ENCODE results near the gene FHIP1B. TPM values are rescaled to one million over a fixed set of nuclear protein-coding genes. Genes with fewer than 3 reads are reported as not detected.
A peak's percentile ranks its signal among the peaks of the same experiment; 100 is the strongest.

The FHIP1B gene
- total RNA-seq, 1 donor = 46.0 TPM

DNA sequence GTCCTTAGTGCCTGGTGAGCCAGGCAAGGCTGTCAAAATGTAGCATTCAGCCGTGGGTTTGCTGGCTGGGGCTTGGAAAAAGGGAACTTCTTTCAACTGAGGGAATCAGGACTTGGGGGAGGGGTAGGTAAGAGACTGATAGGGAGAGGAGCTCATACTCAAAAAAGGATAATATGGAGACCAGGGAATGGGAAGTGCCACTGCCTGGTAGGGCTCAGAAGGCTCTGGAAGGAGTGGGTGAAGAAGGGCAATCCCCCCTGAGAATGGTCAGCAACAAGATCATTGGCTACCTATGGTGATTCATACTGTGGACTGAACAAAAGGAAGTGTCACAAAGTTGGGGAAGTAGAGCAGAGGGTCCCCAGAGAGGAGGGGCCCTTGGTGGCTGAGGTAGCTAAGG, 6.3 kb upstream of the FHIP1B start:
- DNase-seq (ENCODE audit: low read depth in 2 of 3, low spot score in 2 of 3) = no peak

- DNase-seq (ENCODE audit: low read depth in 2 of 3, low spot score in 2 of 3) = no peak
Observed at GRCh38 chr11:6240139-6240538, 5.7 kb upstream of the FHIP1B start.

GRCh38 chr11:6238902-6239301, 4.5 kb upstream of the FHIP1B start, which contains the start of gene CNGA4:
Gene CNGA4, plus strand, starts transcription at chr11:6239089. Its CDS starts 118 bp downstream, at chr11:6239207.
- no peak for DNase-seq (ENCODE audit: low read depth in 2 of 3, low spot score in 2 of 3)

GRCh38 chr11:6237761-6238302, 3.4 kb upstream of the FHIP1B start:
- DNase-seq (ENCODE audit: low read depth in 2 of 3, low spot score in 2 of 3) = no peak

DNA sequence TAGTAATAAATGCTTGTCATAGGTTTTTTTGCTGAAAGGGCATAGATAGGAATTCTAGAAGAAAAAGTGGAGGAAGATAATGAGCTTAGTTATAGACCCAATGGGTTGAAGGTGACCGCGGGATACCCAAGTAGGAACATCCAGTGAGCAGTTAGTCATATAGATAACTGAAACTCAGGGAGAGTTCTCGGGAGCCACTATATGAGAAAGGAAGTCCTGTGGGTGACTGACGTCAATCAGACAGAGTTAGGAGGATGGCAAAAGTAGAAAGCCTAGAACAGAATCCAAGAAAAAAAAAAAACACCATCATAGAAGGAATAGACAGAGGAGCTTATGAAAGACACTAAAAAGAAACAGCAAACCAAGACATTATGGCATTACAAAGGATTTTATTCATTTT, 2.8 kb upstream of the FHIP1B start:
- no peak for DNase-seq (ENCODE audit: low read depth in 2 of 3, low spot score in 2 of 3)

DNA sequence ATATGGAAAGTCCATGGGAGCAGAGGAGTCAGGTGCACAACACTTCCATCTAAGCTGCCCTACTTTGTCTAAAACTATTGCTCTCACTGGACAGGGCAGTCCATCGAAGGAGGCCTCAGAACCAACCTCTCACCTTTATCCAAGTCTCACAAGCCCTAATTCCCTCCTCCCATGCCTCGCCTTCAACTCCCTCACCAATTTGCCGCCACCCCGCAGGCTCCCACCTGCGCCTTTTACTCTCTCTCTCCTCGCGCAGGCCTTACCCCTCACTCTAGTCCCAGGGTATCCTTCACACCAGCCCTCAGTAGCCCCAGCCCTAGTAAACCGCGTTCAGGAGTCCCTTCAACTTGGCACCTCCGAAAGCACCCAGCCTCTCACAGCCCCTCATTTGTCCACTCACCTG, 451 bp downstream of the FHIP1B start:
- DNase-seq (ENCODE audit: low read depth in 2 of 3, low spot score in 2 of 3) = no peak

GRCh38 chr11:6232899-6233298, 1.5 kb downstream of the FHIP1B start:
- no peak for DNase-seq (ENCODE audit: low read depth in 2 of 3, low spot score in 2 of 3)

DNA sequence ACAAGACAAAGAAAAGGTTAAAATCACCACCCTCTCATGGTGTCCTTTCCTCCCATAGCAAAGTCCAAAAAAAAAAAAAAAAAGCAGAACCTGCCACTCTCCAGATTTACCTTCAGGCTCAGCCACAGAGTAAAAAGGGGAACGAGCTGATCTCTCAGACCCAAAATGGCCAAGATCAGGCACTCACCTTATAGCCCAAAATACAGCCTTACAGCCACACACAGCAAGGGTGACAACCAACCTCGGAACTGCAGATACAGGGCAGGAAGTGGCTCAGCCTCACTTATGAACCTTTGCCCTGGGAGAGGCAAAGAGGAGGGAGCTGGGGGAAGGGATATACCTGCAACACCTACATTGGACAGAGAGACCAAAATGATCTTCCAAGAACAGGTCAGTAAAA, 4.5 kb downstream of the FHIP1B start:
- DNase-seq (ENCODE audit: low read depth in 2 of 3, low spot score in 2 of 3) = peak in 1 of 3 donors; percentile 18

DNA sequence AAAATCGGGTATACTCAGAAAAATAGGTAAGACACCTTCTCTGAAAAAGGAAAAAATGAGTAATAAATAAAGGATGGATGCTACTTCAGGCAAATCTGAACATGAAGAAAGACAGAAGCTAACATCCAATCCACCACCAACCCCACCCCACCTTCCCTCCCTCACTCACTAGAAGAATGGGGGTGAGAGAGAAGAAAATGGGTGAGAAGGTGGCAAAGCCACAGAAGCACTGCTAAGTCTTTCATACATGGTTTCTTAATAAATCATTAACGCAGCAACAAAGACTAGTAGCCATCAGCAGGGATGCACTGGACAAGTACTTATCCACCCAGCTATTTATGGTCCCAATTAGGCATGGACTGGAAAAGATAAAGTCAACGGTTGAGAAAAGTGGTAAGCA, 5.9 kb downstream of the FHIP1B start:
- DNase-seq (ENCODE audit: low read depth in 2 of 3, low spot score in 2 of 3) = no peak

- DNase-seq (ENCODE audit: low read depth in 2 of 3, low spot score in 2 of 3) = peak in 1 of 3 donors; percentile 16
Observed at GRCh38 chr11:6225896-6226295, 8.5 kb downstream of the FHIP1B start.

DNA sequence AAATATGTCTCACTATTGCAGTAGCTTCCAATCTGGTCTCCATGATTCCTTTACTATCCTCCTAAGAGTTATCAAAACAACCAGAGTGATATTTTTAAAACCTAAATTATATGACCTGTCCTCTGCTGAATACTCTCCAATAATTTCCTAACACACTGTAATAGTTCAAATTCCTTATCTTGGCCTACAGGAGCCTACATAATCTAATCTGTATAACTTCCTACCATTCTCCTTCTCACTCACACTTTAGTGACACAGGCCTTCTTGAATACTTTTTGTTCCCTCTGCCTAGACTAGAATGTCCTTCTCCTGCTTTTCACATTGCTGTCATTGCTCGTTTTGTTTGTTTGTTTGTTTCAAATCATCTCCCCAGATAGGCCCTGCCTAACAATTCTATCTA, 9.4 kb downstream of the FHIP1B start:
- no peak for DNase-seq (ENCODE audit: low read depth in 2 of 3, low spot score in 2 of 3)

DNA sequence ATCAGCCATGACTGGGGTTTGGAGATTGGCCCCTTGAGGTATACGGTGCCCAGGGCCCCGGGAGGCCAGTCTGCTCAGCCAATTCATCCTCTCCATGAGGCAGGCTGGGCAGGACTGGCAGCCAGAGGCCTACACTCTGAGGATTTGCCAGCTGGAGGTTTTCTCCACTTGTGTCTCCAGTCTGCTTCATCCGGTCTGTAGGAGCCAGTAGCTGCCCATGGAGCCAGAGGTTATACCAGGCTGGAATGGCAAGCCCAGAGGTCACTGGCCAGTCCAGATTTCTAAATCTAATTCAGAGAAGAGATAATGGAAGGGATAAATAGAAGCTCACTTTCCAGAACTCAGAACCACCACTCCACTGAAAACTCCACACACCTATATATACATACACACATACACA, 10.0 kb downstream of the FHIP1B start:
- DNase-seq (ENCODE audit: low read depth in 2 of 3, low spot score in 2 of 3) = no peak

DNA sequence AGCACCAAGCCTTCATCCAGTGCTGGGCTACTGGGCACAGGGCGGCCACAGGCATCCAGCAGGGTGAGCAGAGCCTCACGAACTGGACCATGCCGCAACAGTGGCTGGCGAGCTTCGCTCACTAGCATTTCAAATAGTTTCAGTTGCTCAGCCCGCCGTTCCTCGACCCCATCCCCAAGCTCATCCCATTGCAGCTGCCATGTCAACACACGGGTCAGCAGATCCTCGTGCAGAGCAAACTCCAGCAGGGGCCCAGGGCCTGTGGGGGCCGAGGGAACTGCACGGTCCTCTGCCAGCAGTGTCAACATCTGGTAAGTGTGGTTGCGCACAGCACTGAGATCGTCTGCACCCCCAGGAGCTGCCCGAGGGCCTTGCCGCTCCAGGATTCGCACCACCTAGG, 10.6 kb downstream of the FHIP1B start:
- no peak for DNase-seq (ENCODE audit: low read depth in 2 of 3, low spot score in 2 of 3)

GRCh38 chr11:6219359-6219758, 15.1 kb downstream of the FHIP1B start:
- DNase-seq (ENCODE audit: low read depth in 2 of 3, low spot score in 2 of 3) = no peak

- no peak for DNase-seq (ENCODE audit: low read depth in 2 of 3, low spot score in 2 of 3)
Observed at GRCh38 chr11:6217722-6218121, 16.7 kb downstream of the FHIP1B start.

- DNase-seq (ENCODE audit: low read depth in 2 of 3, low spot score in 2 of 3) = no peak
Observed at GRCh38 chr11:6216501-6216900, 17.9 kb downstream of the FHIP1B start.

- DNase-seq (ENCODE audit: low read depth in 2 of 3, low spot score in 2 of 3) = no peak
Observed at GRCh38 chr11:6214530-6214929, 19.9 kb downstream of the FHIP1B start.

GRCh38 chr11:6210274-6210955, 24.0 kb downstream of the FHIP1B start:
- DNase-seq (ENCODE audit: low read depth in 2 of 3, low spot score in 2 of 3) = no peak

DNA sequence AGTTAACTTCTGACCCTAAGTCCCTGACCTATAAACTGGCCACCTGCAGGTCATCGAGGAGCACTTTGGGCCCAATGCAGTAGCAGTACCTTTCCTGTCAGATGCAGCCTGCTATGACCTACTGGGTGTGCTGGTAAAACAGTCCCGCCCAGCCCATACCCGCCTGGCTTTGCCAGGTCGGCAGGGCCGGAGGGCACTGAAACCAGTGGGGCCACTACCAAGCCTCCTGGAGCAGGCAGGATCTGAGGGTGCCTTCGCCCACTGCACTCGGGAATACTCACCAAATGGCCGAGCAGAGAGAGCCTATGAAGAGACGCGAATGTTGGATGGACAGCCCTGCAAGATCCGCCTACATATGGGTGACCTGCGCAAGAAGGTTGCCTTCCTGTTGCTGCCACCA, 24.6 kb downstream of the FHIP1B start:
- no peak for DNase-seq (ENCODE audit: low read depth in 2 of 3, low spot score in 2 of 3)

DNA sequence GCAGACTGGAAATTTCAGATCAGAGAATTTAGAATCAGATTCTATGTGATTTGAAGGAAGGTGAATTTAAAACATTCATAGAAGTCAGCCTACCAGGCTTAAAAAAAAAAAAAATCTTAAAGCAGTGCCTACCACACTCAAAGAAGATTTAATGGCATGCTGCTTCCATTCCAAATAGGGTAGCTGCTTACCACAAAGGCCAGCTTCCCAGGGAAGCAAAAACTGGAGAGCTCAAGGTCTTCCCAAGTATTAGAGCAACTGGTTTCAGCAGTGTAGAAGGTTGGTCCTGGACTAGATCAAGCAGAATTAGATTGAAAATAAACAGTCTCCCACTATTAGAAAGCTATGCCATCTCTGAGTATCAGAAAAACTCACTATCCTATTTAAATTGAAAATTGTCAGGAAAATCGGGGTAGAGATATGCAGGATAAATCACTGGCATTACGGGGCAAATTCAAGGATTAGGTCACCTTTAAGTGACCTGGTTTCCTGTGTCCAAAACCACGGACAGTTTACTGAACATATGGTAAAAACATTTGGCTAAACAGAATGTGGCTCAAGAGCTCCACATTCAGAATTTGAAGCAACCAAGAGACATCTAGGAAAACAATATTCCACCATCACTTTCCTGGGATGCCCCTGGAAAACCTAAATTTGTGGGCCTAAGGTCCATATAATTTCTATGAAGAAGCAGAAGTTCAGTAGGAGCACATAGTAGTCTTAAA, 27.8 kb downstream of the FHIP1B start:
- no peak for DNase-seq (ENCODE audit: low read depth in 2 of 3, low spot score in 2 of 3)

DNA sequence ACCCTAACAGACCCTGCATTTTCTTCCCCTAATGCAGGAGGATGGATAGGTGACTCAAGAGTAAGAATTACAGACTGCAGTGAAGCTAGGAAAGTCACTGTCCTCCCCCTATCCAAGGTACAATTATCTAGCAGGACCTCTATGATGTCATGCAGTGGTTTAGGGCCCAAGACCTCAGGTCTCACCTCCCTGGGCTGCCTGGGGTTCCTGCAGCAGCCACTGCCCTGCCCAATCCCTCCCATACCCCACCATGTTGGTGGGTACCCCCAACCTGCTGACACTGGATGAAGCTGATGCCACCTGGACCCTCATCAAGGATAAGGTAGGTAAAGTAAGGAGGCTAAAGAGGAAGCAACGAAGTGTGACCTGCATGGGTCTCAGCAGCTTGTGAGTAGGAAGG, 29.1 kb downstream of the FHIP1B start, which contains the start of gene C11orf42:
Gene C11orf42 (plus strand): TSS at position 192 of the 400 bp plus-strand sequence. CDS start 59 bp downstream, at position 251.
- no peak for DNase-seq (ENCODE audit: low read depth in 2 of 3, low spot score in 2 of 3)

DNA sequence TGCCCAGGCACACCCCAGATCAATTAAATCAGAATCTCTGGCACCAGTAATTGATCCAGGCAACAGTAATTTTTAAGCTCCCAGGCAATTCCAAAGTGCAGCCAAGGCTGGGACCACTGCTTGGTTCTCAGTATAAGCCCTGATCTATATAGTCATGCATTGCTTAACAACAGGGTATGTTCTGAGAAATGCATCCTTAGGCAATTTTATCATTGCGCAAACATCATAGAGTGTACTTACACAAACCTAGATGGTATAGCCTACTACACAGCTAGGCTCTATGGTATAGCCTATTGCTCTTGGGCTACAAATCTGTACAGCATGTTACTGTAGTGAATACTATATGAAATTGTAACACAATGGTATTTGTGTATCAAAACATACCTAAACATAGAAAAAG, 29.7 kb downstream of the FHIP1B start:
- DNase-seq (ENCODE audit: low read depth in 2 of 3, low spot score in 2 of 3) = no peak

All from hematopoietic multipotent progenitor cell (in vitro differentiated cells).